AML-193 (cell line): ENCODE results near the gene SLC35F3.

Experiments
- DNase-seq, 2 experiments: peaks; one replicate each; lab custom pipeline; 2025; lab: John Stamatoyannopoulos, UW

Gene SLC35F3

GRCh38 chr1:234258071-234258470 is 353.6 kb downstream of the SLC35F3 start:
- no peak for DNase-seq

- no peak for DNase-seq
Observed at GRCh38 chr1:234260578-234260977, 356.1 kb downstream of the SLC35F3 start.

- no peak for DNase-seq
Observed at GRCh38 chr1:234261545-234261944, 357.1 kb downstream of the SLC35F3 start.

- no peak for DNase-seq
Observed at GRCh38 chr1:234262007-234262753, 357.7 kb downstream of the SLC35F3 start.

GRCh38 chr1:234262754-234263105 is 358.3 kb downstream of the SLC35F3 start:
- DNase-seq = no peak

- DNase-seq = no peak
Observed at GRCh38 chr1:234264832-234265231, 360.4 kb downstream of the SLC35F3 start.

GRCh38 chr1:234265321-234265720 is 360.8 kb downstream of the SLC35F3 start:
- no peak for DNase-seq

GRCh38 chr1:234265861-234266260 is 361.4 kb downstream of the SLC35F3 start:
- DNase-seq = no peak

- no peak for DNase-seq
Observed at GRCh38 chr1:234270093-234270492, 365.6 kb downstream of the SLC35F3 start.

GRCh38 chr1:234270581-234271242 is 366.2 kb downstream of the SLC35F3 start:
- DNase-seq = no peak

GRCh38 chr1:234271243-234271606 is 366.7 kb downstream of the SLC35F3 start:
- DNase-seq = no peak

GRCh38 chr1:234272656-234273312 is 368.3 kb downstream of the SLC35F3 start:
- DNase-seq = no peak

GRCh38 chr1:234273981-234274380 is 369.5 kb downstream of the SLC35F3 start:
- DNase-seq = no peak

GRCh38 chr1:234276151-234276788 is 371.8 kb downstream of the SLC35F3 start:
- DNase-seq = no peak

- no peak for DNase-seq
Observed at GRCh38 chr1:234277161-234277868, 372.8 kb downstream of the SLC35F3 start.

GRCh38 chr1:234279021-234279420 is 374.5 kb downstream of the SLC35F3 start:
- DNase-seq = no peak

GRCh38 chr1:234280500-234280899 is 376.0 kb downstream of the SLC35F3 start:
- no peak for DNase-seq

GRCh38 chr1:234281826-234282489 is 377.5 kb downstream of the SLC35F3 start:
- DNase-seq = no peak

GRCh38 chr1:234286206-234286605 is 381.7 kb downstream of the SLC35F3 start:
- DNase-seq = no peak

GRCh38 chr1:234288946-234289345 is 384.5 kb downstream of the SLC35F3 start:
- DNase-seq = no peak

GRCh38 chr1:234289538-234290305 is 385.2 kb downstream of the SLC35F3 start:
- DNase-seq = no peak
